HG03521 (cell line): Measurements from ENCODE around the gene L3MBTL2.

Experiments used
- ATAC-seq: cut with Tn5 transposase; IDR thresholded peaks from one replicate; pipeline ENCODE4 v1.9.1; 2021; ENCODE audit warnings: mild to moderate bottlenecking, moderate library complexity; ENCODE audit not compliant: unreplicated experiment

Gene L3MBTL2

GRCh38 chr22:41206719-41207118 lies 1.6 kb downstream of the L3MBTL2 start:
- no peak for ATAC-seq

DNA sequence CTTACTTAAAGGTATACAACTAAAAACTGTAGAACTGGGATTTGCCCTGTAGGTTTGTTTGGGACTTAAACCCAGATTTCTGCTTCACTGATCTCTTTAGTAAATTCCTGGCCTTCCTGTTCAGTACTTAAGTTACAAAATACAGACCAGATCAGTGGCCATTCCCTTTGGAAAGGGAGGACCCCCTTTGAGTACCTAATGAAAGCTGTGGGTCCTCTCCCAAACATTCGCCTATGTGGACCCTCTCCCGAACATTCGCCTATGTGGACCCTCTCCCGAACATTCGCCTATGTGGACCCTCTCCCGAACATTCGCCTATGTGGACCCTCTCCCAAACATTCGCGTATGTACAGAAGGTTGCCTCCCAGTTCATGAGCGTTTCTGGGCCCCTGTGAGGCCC lies 10.3 kb downstream of the L3MBTL2 start:
- no peak for ATAC-seq

- no peak for ATAC-seq
Measured at GRCh38 chr22:41215926-41216325, 10.8 kb downstream of the L3MBTL2 start.

GRCh38 chr22:41216984-41217383 lies 11.9 kb downstream of the L3MBTL2 start:
- ATAC-seq: no peak

DNA sequence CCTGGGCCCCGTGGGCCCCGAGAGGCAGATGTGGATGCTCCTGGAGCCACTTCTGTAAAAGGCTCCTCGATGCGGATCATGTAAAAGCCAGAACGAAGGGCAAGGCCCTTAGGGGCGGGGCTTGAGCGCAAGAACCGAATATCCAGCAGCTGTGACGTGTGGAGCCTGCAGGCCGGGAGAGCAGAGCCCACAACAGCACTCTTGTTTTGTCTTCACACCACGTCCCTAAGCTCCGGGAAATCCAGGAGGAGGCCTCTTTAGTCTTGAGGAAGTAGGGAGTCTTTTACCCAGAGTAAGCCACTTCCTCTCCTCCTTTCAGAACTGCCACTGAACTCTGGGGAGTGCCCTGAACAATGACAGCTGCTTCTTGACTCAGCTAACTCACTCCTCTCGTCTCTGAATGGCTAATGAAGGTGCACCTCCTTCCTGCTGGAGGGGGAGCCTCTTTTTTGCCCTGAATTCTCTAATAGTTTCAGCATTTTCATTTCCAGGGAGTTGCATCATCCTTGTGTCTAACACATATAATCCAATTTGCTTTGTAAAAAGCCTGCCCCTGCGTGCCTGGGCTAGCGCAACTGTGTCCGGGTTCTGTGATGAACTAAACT lies 12.5 kb downstream of the L3MBTL2 start:
- no peak for ATAC-seq

DNA sequence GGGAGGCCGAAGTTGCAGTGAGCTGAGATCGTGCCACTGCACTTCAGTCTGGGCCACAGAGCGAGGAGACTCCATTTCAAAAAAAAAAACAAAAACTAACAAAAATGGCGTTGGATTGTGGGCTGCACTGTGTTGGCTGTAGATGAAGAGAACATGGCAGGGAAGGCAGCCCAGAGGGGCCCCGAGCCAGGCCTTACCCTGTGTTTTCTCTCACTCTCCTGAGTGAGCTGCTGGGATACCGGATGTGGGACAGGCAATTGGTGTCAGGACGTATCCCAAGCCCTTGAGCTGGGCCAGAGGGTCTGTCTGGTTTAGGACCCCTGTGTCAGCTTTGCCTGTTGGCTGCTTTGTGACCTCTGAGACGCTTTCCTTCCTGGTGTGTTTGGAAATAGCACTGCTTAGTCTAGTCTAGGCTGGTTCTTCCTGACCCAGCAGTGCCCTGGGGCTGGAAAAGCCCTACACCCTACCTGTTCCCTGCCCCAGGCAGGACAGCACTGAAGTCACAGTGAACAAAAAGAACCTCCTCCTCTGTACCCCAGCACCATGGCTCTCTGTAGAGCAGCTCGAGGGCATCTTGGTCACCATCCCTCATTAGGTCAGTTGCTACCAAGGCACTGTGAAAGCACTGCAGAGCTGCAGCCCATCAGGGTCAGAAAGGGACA lies 17.9 kb downstream of the L3MBTL2 start:
- no peak for ATAC-seq

DNA sequence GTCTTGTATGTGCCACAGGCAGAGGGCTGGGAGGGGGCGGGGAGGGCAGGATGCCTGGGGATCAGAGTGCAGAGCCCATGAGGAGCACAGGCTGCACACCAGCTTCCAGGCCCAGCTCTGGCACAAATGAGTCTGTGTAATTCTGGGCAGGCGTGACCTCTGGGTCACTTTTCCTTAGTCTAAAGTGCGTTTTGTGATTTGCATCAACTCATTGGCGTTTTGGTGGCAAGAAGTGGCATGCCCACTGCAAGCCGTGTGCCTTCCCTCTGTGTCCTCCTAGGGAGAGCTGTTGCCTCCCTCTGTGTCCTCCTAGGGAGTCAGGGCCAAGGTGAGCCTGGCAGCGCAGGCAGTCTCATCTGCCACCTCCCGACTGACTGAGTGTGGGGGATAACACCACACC lies 18.4 kb downstream of the L3MBTL2 start:
- ATAC-seq: no peak

DNA sequence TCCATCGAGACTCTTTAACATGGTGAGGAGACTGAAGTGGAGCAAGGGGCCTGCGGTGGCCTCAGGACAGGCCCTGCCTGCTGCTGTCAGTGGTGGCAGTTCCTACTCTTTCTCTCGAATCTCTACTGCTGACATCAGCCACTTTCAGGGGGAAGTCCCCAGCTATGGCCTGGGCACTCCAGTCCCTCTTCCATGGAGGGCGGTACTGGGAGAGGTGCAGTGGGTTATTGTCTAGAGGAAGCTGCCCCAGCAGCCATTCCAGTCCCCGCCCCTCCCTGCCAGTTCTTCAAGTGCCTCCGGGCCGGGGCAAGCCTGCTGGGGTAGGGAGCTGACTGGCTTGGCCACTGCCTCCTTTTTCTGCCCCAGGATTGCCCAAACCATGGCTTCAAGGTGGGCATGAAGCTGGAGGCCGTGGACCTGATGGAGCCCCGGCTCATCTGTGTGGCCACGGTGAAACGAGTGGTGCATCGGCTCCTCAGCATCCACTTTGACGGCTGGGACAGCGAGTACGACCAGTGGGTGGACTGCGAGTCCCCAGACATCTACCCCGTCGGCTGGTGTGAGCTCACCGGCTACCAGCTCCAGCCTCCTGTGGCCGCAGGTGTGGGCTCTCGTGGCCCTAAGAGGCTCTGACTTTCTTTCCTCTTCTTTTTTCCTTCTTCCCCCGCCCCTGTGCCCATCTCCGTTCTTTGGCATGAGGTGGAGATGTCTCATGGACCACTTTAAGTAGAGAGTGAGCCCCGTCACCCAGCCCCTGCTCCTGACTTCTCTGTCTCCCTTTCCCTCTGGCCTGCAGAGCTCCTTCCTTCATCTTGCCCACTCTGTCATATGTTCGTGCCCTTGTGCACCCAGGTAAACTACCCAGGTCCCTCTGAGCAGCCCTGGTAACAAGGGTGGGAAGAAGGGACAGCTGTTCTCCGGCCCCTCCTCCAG lies 21.9 kb downstream of the L3MBTL2 start:
- ATAC-seq: no peak

GRCh38 chr22:41229215-41229614 lies 24.1 kb downstream of the L3MBTL2 start:
- no peak for ATAC-seq

GRCh38 chr22:41229730-41230400 lies 24.8 kb downstream of the L3MBTL2 start:
- no peak for ATAC-seq

GRCh38 chr22:41230401-41230785 lies 25.3 kb downstream of the L3MBTL2 start:
- ATAC-seq: no peak

DNA sequence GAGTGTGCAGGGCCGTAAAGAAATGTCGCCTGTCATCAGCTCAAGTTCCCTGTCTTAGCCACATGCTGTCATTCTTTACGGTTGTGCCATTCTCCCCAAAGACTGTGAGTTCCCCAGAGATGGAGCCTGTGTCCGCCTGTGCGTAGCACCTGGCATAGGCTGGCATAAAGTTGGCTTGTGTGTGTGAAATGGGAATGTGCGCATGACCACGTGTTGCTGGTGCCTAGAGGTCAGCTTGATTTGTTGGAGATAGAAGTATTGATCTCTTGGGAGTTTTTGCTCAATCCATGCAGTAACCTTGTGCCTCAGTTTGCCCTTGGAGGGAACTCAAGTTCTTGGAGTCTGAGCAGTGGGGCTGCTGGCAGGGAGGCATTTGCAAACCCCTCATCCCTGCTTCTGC lies 26.3 kb downstream of the L3MBTL2 start:
- ATAC-seq: no peak

- no peak for ATAC-seq
Measured at GRCh38 chr22:41234815-41235695, 29.9 kb downstream of the L3MBTL2 start.

GRCh38 chr22:41237036-41237706 lies 32.1 kb downstream of the L3MBTL2 start:
- ATAC-seq: no peak

DNA sequence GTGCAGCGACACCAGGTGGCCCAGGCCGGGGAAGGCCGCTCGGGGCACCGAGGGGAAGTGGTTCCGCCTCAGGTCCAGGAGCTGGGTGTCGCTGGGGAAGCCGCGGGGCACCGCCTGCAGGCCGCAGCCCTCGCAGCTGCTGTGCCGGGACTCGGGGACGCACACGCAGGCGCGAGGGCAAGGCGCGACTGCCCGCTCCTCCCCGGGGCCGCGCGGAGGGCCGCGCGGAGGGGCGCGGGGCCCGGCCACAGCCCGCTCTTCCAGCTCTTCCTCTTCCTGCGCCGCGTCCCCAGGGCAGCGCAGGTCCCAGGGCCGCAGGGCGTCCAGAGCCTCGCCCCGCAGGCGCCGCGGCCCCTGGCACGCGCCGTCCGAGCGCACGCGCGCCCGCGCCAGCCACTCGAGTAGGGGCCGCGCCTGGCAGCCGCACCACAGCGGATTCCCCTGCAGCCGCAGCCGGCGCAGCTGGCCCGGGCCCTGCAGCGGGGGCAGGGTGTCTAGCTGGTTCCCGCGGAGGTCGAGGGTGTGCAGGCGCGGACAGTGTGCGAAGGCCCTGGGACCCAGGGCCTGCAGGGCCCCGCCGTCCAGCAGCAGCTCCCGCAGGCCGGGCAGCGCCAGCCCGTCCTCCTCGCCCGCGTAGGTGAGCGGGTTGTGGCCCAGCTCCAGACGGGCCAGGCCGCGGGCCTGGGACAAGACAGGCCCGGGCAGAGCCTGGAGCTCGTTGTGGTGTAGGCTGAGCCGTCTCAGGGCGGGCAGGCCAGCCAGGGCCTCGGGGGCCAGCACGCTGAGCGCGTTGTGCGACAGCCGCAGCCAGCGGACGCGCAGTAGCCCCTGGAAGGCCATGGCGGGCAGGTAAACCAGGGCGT lies 32.8 kb downstream of the L3MBTL2 start:
- peak; percentile 59 for ATAC-seq

DNA sequence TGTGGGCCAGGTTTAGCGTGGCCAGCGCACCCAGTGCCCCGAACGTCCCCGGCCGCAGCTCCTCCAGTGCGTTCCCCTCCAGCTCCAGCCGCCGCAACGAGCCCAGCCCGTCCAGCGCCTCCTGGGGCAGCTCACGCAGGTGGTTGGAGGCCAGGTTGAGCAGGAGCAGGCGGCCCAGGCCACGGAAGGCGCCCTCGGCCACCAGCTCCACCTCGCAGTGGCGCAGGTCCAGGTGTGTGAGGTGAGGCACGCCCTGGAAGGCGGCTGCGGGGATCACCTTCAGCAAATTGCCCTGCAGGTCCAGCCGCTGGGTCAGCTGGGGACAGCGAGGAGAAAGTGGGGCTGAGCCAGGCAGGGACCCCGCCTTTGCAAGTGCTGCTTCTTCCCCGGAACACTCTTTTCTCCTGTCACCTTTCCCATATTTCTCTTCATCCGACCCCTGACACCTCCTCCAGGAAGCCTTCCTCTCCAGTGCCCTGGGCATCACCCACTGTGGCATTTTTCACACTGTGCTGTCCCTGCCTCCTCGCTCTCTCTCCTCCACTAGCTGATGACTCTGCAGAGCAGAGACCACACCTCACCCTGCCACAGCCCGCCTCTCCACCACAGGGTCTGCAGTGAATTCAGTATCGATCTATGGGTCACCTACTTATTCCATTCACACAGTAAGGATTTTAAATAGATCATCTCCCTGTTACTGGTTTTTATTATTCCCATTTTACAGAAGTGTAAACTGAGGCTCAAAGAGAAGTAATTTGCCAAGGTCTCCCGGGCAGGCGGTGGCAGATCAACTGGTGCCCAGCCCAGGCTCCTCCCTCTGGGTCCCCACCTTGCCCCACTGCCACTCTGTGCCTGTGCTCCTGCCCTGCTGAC lies 33.7 kb downstream of the L3MBTL2 start:
- ATAC-seq: no peak

DNA sequence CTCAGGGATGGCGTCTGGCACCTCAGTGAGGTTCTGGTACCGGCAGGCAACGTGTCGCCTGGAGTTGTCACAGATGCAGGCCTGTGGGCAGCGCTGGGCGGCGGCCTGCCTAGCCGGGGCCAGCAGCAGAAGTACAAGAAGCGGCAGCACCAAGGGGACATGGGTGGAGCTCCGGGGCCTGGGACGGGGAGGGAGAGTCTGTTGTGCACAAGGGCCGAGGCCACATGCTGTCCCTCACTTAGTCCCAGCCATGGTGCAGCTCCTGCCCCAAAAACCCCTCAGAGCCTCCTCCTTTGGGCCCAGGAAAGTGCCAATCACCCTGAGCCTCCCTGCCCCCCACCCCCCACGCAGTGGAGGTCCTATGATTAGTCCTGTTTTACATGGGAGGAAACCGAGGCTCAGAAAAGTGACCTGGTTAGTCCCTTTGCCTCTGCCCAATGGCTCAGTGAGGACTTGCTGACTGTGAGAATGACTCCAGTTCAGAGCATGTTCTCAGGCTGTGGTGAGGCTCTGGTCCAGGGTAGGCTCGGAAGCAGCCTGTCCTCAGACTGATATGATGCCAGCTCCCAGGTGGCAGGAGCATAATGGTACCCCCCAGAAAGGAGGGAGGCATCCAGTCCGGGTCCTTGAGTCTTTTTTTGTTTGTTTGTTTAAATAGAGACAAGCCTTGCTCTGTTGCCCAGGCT lies 34.5 kb downstream of the L3MBTL2 start:
- no peak for ATAC-seq
